GM13976 (cell line): Measurements from ENCODE around the gene ABHD15.
"Not testable (repeated sequence)": the region's sequence is repeated elsewhere in the genome, so short reads cannot be mapped to it uniquely, and the experiment has no call there.

Source experiments
- DNase-seq: peaks from one replicate; pipeline ENCODE4 v3.0.0; 2012; ENCODE audit warnings: low spot score
- in situ Hi-C: fragments of 300-500 bp; cut with MboI; formaldehyde crosslinking; loops from one replicate; pipeline ENCODE4 v1.12.0; 2022; ENCODE audit warnings: low sequenced_read_pairs, mixed read lengths, inconsistent platforms; ENCODE audit not compliant: unreplicated experiment
- TF ChIP-seq, protein P1 (sequence below): IDR thresholded peaks from 2 replicates; pipeline ENCODE4 v1.5.1; 2012; ENCODE audit warnings: borderline replicate concordance, mild to moderate bottlenecking; ENCODE audit not compliant: insufficient read depth; ENCODE audit errors: extremely low read depth, missing control alignments, control extremely low read depth

The ABHD15 gene

DNA sequence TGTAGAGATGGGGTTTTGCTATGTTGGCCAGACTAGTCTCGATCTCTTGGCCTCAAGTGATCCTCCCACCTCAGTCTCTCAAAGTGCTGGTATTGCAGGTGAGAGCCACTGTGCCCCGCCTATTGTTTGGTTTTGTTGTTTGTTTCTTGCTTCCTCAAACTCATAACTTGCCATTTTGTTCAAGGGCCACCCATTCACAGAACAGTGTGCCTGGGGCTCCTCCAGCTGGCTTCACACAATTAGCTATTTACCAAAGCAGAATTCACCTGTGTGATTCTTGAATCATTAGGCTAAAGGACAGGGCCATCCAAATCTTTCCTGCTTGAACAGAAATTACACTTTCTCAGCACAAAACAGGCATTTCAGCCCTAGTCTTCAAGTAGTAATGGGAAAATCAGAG lies 7.2 kb downstream of the ABHD15 start:
- TF ChIP-seq, protein P1, sequence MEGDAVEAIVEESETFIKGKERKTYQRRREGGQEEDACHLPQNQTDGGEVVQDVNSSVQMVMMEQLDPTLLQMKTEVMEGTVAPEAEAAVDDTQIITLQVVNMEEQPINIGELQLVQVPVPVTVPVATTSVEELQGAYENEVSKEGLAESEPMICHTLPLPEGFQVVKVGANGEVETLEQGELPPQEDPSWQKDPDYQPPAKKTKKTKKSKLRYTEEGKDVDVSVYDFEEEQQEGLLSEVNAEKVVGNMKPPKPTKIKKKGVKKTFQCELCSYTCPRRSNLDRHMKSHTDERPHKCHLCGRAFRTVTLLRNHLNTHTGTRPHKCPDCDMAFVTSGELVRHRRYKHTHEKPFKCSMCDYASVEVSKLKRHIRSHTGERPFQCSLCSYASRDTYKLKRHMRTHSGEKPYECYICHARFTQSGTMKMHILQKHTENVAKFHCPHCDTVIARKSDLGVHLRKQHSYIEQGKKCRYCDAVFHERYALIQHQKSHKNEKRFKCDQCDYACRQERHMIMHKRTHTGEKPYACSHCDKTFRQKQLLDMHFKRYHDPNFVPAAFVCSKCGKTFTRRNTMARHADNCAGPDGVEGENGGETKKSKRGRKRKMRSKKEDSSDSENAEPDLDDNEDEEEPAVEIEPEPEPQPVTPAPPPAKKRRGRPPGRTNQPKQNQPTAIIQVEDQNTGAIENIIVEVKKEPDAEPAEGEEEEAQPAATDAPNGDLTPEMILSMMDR = no peak
- no peak for DNase-seq
- in situ Hi-C loops = no loop called here

DNA sequence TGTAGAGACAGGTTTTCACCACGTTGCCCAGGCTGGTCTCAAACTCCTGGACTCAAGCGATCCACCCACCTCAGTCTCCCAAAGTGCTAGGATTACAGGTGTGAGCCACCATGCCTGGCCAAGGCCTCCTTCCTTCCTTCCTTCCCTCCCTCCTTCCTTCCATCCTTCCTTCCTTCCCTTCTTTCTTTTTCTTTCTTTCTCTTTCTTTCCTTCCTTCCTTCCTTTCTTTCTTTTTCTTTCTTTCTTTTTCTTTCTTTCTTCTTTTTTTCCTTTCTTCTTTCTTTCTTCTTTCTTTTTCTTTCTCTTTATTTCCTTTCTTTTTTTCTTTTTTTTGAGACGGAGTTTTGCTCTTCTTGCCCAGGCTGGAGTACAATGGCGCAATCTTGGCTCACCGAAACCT lies 8.7 kb downstream of the ABHD15 start:
- in situ Hi-C loops = not testable (repeated sequence)

DNA sequence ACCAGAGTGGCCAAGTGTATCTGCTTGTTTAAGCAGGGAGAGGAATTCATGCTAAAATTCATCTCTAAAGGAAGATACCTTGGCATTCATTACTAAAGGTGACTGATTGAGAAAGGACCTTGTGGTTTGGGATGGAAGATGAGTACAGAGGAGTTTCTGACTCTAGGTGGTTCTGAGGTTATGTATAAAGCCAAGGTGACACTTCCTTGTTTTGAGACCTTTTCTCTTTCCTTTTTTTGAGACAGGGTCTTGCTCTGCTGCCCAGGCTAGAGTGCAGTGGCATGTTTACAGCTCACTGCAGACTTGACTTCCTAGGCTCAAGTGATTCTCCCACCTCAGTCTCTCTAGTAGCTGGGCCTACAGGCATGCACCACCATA lies 9.1 kb downstream of the ABHD15 start:
- no peak for DNase-seq
- TF ChIP-seq, protein P1 = no peak
- in situ Hi-C loops = no loop called here

More for the DNA sequence above, 8.7 kb downstream of the ABHD15 start:
- DNase-seq = not testable (repeated sequence)

DNA sequence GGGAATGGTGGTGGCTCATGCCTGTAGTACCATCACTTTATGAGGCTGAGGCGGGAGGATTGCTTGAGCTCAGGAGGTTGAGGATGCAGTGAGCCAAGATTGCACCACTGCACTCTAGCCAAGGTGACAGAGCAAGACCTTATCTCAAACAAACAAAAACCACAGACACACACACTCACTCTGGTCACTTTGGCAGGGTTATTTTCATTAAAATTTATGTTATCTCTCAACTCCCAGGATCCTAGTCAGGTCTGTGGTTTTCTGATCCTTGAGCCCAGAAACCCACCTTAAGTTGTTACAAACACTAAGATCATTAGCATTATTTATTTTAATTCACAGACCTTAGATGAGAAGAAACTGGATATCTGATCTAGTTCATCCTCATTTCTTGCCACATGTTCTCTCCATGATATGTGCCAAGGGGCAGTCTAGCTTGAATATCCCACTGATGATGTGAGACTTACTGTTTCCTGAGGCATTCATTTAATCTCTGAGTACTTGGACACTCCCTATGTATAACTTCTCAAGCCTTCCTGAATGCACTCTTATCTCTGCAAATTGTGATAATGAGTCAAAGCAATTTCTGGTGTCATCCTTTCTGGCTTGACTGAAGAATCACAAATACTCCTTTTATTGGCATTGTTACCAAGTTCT lies 9.6 kb downstream of the ABHD15 start:
- in situ Hi-C loops = no loop called here
- TF ChIP-seq, protein P1 = no peak

DNA sequence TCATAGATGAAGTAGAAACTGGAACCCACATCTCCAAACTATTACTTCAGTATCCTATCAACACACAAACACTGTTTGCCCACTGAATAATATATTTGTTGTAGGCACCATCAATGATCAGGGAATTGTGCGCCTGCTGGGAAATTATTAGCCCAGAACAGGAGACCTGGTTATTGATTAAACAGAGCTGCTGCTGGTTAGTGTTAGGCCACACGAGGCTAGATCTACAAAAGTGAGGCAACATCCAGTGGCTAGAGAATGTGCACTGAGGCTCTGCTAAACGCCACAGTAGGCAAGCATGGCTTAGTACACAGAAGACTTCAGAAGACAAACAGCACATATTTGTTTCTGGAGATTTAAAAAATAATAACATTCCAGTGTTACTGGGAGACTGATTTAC lies 11.0 kb downstream of the ABHD15 start:
- DNase-seq = no peak
- in situ Hi-C loops = no loop called here
- TF ChIP-seq, protein P1 = no peak

More for the DNA sequence above, 9.6 kb downstream of the ABHD15 start:
- no peak for DNase-seq

DNA sequence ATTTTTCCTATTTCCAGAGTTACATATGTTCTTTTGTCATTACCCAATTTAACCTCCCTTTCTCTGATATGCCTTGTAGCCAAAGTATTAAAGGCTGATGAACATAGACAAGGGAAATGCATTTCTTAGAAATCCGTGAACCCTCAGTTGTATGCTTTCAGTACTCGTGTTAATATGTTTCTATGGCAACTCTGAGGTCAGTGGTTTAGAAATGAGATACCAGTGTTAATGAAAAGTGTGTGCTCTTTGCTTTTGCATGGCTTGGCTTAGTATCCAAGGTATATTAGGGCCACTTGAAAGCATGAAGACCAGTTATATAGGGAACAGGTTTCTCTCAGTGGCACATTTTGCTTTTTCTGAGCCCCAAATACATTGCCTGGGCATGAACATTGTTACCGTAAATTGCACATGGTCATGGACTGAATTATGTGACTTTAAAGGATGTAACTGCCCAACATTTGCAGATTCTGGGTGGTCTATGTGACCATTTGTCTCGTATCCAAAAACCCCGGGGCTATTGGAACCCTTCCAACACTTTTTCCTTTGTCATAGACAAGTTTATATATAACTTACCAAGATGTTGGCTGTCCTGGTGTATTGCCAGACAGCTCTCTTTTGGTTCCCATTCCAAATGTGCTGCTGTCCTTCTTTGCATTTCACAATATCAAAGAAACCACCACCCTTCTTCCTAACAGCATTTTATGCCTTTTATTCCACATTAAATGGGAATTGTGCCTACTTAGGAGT lies 17.5 kb downstream of the ABHD15 start:
- TF ChIP-seq, protein P1 = no peak
- in situ Hi-C loops = loop anchor here (10.0 to 25.0 kb wide), 2 partner anchors 185 to 387 kb away; no protein-coding TSS in a partner anchor
- DNase-seq = peak; percentile 70

DNA sequence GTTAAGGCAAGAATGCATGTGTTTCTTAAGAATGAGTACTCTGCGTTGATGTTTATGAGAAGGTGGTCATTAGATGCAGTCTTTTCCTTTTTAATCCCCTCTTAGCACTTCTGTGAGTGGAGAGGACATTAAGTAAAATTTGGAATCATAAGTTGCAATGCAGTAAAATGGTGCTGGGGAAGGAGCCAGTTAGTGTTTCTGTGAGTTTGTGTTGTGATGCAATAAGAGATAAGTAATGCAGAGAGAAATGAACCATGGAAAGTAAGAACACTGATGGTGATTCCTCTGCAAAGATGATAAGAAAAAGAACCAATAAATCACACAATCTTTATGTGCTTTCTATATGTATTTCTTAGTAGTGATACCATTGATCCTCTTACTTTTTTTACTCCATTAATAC lies 20.0 kb downstream of the ABHD15 start:
- in situ Hi-C loops = loop anchor here (10.0 to 25.0 kb wide), 2 partner anchors 182 to 385 kb away; no protein-coding TSS in a partner anchor
- TF ChIP-seq, protein P1 = no peak
- DNase-seq = no peak
